GM19099 (cell line): ENCODE results near the gene NEU3.

ENCODE experiments used
- POLR2A ChIP-seq: IDR thresholded peaks from 3 replicates; pipeline ENCODE4 v1.6.1; 2011; ENCODE audit warnings: low read depth; ENCODE audit not compliant: insufficient read length; ENCODE audit errors: extremely low read depth

NEU3 gene

DNA sequence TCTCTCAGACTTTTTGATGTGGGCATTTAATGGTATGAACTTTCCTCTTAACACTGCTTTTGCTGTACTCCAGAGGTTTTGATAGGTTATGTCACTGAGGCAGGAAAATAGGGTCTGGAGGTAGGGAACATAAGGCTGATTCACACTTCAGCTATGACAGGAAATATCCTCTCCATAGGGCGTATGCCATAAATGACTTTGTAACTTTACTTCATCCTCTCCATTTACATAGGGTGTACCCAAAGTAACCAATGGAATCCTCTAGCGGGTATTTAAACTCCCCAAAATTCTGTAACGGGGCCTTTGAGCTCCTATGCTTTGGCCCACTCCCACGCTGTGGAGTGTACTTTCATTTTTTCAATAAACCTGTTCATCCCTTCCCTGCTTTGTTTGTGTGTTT, 58.5 kb downstream of the NEU3 start:
- TF ChIP-seq POLR2A, result no peak

GRCh38 chr11:75050516-75050915, 61.8 kb downstream of the NEU3 start:
- no peak for TF ChIP-seq POLR2A

DNA sequence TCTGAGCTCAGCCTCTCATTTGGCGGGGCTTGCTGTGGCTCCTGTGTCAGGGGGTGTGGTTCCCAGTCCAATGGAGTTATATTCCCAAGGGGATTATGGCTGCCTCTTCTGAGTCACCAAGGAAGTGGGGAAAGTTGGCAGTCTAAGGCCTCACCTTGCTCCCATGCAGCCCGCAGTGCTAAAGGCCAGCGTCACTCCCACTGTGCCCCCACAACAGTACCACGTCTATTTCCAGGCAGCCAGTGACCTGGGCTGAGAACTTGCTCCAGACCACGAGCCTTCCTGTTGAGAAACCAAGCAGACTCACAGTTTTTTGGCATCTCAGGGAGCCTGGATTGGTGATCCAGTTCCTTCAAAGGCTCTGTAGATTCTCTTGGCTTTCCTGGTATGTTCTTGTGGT, 62.3 kb downstream of the NEU3 start:
- TF ChIP-seq POLR2A, result no peak

GRCh38 chr11:75052457-75052856, 63.7 kb downstream of the NEU3 start:
- no peak for TF ChIP-seq POLR2A

GRCh38 chr11:75055511-75055910, 66.8 kb downstream of the NEU3 start:
- TF ChIP-seq POLR2A, result no peak

DNA sequence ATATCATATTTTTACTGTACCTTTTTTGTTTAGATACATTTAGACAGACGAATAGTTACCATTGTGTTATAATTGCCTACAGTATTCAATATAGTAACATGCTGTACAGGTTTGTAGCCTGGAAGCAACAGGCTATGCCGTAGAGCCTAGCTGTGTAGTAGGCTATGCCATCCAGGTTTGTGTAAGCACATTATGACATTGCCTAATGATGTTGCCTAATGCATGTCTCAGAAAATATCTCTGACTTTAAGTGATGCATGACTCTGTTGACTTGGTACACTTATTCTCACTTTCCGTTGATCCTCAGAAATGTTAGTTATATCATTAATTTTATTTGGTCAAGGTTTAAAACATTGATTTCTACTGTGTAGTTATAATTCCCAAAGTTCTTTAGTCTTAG, 68.1 kb downstream of the NEU3 start:
- TF ChIP-seq POLR2A, result no peak

DNA sequence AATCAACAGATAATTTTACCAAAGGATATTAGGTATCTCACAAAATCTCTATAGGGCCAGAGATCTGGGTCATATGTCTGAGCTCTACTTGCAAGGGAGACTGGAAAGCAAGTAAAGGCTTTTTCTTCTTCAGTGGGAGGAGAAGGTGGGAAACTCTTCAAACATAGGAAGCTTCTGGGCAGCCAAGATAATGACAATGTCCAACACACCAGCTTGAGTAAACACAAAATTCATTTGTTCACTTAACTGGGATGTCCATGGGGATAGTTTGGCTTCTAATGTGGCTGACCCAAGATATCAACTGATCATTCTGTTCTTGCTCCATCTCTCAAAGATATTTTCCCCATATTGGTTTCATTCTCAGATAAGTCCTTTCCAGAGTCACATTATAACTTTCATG, 70.6 kb downstream of the NEU3 start:
- TF ChIP-seq POLR2A, result no peak

- TF ChIP-seq POLR2A, result no peak
Observed at GRCh38 chr11:75063741-75064314, 75.1 kb downstream of the NEU3 start.

DNA sequence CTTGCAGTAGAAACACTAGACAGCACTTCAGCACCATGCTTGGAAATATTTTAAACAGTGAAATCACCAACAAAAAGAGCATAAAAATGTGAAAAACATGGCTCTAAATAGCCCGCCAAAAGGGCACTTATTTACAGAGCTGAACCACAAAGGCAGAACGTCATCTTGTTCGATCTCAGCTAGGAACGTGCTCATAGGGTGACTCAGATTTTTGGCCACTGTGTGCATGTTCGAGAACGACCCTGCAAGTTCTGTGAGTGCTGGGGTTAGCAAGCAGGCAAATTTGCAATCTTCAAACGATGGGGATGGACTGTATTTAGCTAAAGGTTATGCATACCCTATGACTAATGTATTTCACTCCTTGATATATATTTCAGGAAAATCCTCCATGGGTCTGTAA, 77.3 kb downstream of the NEU3 start:
- no peak for TF ChIP-seq POLR2A
